HG02885 (cell line): ENCODE results near the gene LHX3.

Experiments
- ATAC-seq: cut with Tn5 transposase; IDR thresholded peaks from one replicate; pipeline ENCODE4 v1.9.1; 2021; ENCODE audit warnings: mild to moderate bottlenecking; ENCODE audit not compliant: unreplicated experiment, poor library complexity

The LHX3 gene

DNA sequence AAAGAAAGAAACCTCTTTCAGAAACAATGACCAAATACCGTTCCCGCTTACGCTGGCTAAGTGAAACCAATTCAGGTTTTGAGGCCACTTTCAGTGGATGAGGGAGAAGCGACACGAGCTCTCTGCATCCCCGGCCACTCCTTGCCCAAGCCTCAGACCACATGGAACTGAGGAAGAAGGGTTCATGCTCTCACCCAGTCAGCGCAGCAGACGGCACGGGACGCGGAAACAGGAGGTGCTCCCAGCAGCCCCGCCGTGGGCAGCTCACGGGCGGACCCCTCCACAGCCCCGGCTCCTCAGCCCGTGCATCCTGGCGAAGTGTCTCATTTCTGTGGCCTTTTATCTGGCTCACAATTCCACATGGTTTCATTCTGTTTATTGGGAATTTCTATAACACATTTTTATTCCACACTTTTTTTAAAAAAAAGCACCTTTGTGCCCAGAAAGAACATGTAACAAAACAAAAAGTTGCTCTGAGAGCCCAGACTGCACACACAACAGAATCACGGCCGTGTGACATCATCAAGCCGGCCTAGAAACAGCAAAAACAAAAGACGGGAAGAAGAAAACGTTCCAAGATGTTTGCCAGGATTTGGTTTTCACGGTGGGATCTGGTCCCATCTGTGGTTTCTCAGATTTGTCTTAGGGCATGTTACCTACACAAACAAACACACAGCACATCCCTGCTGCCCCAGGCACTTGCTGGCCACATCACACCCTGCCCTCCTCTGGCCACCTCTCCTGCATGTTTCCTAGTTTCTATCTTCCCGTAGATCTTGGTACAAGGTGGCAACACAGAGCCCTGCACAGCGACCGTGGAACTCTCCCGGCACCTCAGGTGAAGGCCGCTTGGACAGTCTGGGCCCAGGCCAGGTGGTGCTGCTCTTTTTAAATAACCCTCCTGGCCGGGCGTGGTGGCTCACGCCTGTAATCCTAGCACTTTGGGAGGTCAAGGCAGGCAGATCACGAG lies 24.5 kb upstream of the LHX3 start:
- no peak for ATAC-seq

DNA sequence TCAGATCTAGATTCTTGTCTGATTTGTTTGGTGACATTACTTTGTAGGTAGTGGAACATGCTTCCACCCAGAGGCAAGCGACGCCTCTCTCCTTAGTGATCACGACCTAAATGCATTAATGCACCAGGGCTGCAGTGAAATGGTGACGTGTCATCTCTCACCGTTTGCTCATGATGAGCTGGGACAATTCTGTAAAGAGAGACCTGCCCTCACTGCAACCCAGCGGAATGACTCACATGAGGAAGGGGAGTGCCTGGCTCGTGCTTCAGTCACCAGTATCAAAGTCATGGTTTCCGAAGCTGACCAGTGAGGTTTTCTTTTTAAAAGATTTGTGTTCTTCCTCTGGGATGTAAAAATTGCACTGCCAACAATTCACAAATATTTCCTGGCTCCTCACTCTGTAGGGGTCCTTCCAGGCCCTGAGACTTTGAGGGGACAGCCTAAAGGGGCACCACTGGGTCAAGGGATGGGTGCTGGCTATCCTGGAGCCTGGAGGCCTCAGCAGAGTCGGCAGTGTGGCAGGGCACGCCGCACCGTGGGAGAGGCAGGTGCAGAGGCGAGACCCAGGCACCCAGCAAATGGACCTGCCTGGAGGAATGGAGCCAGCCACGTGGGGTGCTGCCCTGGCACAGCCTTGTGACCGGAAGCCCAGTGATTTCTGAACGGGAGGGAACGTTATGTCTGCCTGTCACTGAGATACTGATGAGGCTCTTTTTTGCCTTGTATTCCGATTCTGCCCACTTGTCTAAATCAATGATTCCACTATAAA lies 23.4 kb upstream of the LHX3 start:
- ATAC-seq, result no peak

DNA sequence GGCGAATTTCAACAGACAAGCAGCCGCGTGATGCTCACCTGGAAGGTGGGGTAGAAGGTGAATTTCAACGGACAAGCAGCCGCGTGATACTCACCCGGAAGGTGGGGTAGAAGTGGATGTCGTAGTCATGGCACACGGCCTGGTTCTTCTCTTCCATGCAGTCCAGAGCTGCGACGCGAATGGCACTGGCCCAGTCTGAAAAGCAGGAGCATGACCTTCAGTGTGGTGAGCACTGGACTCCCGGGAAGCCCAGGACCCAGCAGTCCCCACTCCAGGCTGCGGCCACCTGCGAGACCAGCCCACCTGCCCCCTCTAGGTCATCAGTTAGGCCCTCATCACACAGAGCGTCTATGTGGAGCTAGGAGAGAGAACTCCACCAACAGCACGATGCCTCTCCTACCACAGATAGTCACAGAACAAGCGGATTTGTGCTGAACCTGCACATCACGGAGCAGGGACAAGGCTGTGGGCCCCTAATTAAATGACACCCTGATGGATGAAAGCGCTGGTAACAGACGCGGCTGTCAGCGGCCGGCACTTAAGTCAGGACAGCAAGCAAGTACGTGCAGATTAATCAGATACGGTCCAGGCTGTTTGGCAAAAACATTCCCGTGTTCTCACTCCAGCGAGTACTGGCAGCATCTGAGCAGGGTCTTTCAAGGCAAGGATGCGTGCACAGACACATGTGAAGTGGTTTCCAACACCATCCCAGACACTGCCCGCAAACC lies 21.9 kb upstream of the LHX3 start:
- no peak for ATAC-seq

DNA sequence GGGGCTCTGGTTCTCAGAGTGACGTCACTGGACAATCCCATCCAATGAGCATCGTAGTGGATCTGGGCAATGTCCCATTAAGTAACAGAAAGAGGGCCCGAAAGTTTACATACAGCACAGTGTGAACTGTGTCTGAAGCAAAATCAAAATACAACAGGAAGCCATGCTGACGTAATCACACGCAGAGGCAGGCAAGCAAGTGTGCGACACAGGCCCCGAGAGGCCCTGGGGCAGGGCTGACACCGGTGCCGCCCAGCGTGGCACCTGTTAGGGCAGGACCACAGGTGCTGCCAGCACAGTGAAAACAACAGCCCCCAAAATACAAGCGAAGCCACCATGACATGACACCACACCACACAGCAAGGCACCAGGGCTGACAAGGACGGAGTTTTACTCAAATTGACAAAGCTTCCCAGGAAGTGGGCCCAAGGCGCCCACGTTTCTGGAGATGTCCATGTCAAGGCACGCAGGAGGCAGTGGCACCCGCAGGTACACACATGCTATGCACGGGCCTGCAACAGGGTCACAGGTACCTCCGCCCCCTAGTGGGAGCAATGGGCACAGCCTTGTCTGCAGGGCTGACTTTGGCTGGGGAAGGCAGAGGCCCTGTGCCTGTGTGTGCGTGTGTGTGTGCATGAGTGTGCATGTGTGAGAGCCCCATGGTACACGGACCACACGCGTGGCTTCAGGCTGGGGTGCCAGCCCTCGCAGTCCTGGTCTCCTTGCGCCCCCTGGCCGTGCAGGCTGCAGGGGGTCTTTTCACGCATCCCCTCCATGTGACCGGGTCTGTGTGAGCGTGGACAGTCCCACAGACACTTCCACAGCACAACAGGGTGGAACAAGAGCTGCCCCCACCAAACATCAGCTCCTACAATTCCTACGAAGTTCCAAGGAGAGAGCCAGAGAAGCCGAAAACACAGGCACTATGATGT lies 21.1 kb upstream of the LHX3 start:
- peak; percentile 70 for ATAC-seq

DNA sequence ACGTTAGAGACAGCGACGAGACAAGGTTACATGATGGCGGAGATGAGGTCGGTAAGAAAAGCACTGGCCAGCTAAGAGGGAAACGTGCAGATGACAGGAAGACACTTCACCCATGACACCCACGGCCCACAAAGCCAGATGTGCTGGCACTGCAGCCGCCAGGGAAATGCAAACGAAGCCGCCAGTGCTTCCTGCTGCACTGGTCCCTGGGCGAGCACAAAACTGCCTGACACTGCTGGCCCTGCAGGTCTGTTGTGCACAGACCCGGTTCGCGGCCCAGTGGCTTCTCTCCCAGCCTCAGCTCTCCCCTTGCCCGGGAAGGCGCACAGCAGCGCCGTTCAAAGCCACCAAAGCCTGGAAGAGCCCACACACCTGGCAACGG lies 20.4 kb upstream of the LHX3 start:
- peak; percentile 36 for ATAC-seq

- no peak for ATAC-seq
These were observed 19.1 kb upstream of the LHX3 start for GRCh38 chr9:136223871-136224640.

GRCh38 chr9:136222906-136223285 lies 18.0 kb upstream of the LHX3 start:
- ATAC-seq, result no peak

DNA sequence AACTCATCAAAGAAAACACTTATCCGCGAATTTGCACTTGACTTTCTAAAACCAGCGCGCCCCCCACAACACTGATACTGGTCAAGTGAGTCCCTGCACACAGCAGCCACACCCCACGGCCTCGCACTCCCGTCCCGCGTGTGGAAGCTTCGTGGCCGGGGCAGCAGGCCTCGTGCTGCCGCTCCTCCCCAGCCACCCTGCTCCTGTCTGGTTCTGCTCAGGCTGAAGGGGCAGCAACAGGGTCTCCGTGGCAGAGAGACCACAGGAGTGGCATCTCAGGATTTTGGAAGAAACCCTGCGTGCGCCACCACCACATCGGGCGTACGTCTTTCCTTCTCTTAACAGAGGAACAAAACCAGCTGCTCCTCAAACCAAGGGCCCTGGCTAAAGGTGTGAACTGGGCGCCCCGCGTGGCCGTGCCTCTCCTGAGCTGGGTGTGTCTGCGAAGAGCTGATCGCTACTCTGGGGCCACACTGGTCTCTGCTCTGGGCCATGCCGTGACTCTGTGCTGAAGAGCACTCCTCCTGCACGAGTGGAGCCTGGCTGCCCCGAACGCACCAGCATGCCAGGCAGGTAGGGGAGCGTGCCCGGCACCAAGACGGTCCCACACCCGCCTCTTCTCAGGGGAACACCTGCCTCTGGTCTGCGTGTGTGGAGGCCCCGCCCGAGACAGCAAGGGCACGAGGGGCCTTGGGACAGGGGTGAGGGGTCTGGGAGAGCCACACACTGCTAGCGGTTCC lies 17.4 kb upstream of the LHX3 start:
- no peak for ATAC-seq

DNA sequence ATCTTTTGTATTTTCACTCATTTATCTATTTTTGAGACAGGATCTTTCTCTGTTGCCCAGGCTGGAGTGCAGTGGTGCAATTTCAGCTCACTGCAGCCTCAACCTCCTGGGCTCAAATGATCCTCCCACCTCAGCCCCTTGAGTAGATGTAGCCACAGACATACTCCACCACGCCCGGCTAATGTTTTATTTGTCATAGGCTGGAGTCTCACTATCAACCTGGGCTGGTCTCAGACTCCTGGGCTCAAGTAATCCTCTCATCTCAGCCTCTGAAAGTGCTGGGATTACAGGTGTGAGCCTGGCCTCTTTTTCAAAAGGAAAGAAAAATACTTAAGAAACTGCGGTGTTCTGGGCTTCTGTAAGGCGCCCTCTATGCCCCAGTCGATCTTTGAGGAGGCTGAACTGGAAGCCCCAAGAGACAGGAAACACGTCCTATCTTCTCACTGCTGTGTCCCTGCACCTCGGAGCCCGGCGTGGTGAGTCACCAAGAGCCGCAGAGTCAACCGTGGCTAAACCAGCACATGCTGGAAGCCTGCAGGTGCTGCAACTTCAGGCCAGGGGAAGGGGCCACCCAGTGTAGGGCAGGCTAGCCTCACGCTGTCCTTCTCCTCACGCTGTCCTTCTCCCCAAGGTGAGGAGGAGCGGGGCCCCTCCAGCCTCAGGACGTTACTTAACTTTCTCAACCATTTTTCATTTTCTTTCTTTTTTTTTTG lies 15.2 kb upstream of the LHX3 start:
- ATAC-seq, result no peak

GRCh38 chr9:136219276-136219675 lies 14.3 kb upstream of the LHX3 start:
- no peak for ATAC-seq

DNA sequence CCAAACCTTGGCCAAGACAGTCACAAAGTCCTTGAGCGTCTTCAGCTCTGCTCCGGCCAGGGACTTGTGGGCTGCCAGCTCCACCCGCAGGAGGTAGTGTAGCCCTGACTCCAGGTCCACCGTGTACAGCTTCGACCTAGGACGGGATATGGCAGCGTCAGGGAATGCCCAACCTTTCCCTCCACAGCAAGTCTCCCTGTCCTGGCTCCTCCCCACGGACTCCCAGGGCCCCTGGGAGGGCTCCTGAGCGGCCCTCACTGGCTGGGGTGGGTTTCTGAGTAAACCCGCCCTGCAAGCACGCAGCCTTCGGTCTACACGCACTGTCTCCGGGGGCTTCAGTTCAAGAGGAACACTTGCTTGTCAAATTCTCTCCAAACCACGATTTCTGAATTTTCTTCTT lies 13.7 kb upstream of the LHX3 start:
- no peak for ATAC-seq

- no peak for ATAC-seq
These were observed 13.3 kb upstream of the LHX3 start for GRCh38 chr9:136218271-136218670.

- ATAC-seq, result no peak
These were observed 11.8 kb upstream of the LHX3 start for GRCh38 chr9:136216541-136217244.

- ATAC-seq, result no peak
These were observed 8.8 kb upstream of the LHX3 start for GRCh38 chr9:136213733-136214132.

GRCh38 chr9:136212345-136212950 lies 7.5 kb upstream of the LHX3 start:
- ATAC-seq, result no peak

- no peak for ATAC-seq
These were observed 6.8 kb upstream of the LHX3 start for GRCh38 chr9:136211441-136212344.
